Heart left ventricle (tissue), 16 donors: ENCODE measurements around the gene COL20A1. TPM values are rescaled to one million over a fixed set of nuclear protein-coding genes. Genes with fewer than 3 reads are reported as not detected.

Experiments
- ATAC-seq, 4 donors: fragments of 200-7000 bp; cut with Tn5 transposase; one replicate each; pipeline ENCODE4 v1.9.1; 2020 to 2022; ENCODE audit warnings: moderate library complexity in 4 of 4, mild to moderate bottlenecking in 3 of 4, moderate number of reproducible peaks in 1 of 4
- DNase-seq, 5 donors: peaks; one replicate each; pipeline ENCODE4 v3.0.0-alpha.2; 2020
- H3K27ac ChIP-seq, 12 donors: fragments of 200-600 bp; sonication (generic) in 4 of 12; one replicate each; pipeline versions ENCODE4 v1.5.0 to v1.8.0; 2016 to 2022; ENCODE audit warnings: mild to moderate bottlenecking in 2 of 12
- H3K27me3 ChIP-seq, 9 donors: fragments of 200-600 bp; sonication (generic) in 2 of 9; one replicate each; pipeline versions ENCODE4 v1.5.1 to v1.8.0; 2016 to 2022; ENCODE audit warnings: mild to moderate bottlenecking in 3 of 9
- H3K36me3 ChIP-seq, 9 donors: fragments of 200-600 bp; sonication (generic) in 2 of 9; one replicate each; pipeline versions ENCODE4 v1.5.0 to v1.8.0; 2018 to 2022; ENCODE audit warnings: mild to moderate bottlenecking in 2 of 9
- H3K4me1 ChIP-seq, 12 donors: fragments of 200-600 bp; sonication (generic) in 4 of 12; one replicate each; pipeline versions ENCODE4 v1.5.0 to v1.8.0; 2016 to 2022; ENCODE audit warnings: mild to moderate bottlenecking in 3 of 12
- H3K4me3 ChIP-seq, 12 donors: fragments of 200-600 bp; sonication (generic) in 4 of 12; one replicate each; pipeline versions ENCODE4 v1.5.0 to v1.8.0; 2017 to 2022; ENCODE audit warnings: mild to moderate bottlenecking in 9 of 12, moderate library complexity in 4 of 12
- H3K9me3 ChIP-seq, 12 donors: fragments of 200-600 bp; sonication (generic) in 4 of 12; one replicate each; pipeline versions ENCODE4 v1.5.0 to v1.8.0; 2016 to 2022; ENCODE audit warnings: mild to moderate bottlenecking in 1 of 12
- POLR2A ChIP-seq, 2 donors: fragments of 450-650 bp; IDR thresholded peaks; one replicate each; pipeline ENCODE4 v1.6.1; 2017; ENCODE audit warnings: antibody characterized with exemption in 2 of 2, mild to moderate bottlenecking in 2 of 2, moderate library complexity in 2 of 2
- WGBS, 4 donors: extraction: QIAGEN DNeasy Blood & Tissue Kit in 2 of 4; methylation state at CpG; one replicate each; pipeline versions ENCODE4 v1.1.5 to v1.1.7; 2013 to 2018; 5-methylcytosine and 5-hydroxymethylcytosine counted together
- intact Hi-C, 10 donors: fragments of 100-400 bp; cut with DNase I; formaldehyde crosslinking; loops; one replicate each; pipeline versions ENCODE4 v1.11.1 to v1.14.2; 2022
- polyA plus RNA-seq, 2 donors: library from polyadenylated mRNA; stranded (reverse); fragments of 200-250 nt; gene quantifications; one replicate each; pipeline ENCODE4 v1.2.3, GENCODE V29; 2013
- total RNA-seq, 9 donors: library from RNA; depleted of rRNA in 2 of 9; stranded (reverse); fragments of >200 nt in 2 of 9; fragmentation: NEBNext Ultra II Directional in 3 of 9; extraction: Animal tissue kit (Norgen Biotek cat#: 25700) in 3 of 9; gene quantifications; one replicate each; pipeline versions ENCODE4 v1.1.0 to v1.2.4, GENCODE V29; 2016 to 2023
- TF ChIP-seq, protein P1 (sequence below), 12 donors: fragments of 200-600 bp; sonication (generic) in 4 of 12; IDR thresholded peaks; one replicate each; pipeline versions ENCODE4 v1.5.0 to v1.8.0; 2018 to 2022; ENCODE audit warnings: antibody characterized with exemption in 12 of 12, mild to moderate bottlenecking in 5 of 12
- donor health status: ischemic (EF 13 %, LVEDD 7.1; RV severe dilation, severe dysfunction).
- donor health status: healthy with polysubstance abuse.
- donor health status: DM: no; HTN: yes; CAD: no.
- donor health status: DM: no; HTN: no; CAD: no.
- donor health status: ischemic (EF 25% LVEDD 6.9; RV normal size, moderate dysfunction).
- donor health status: ischemic (EF 25% LVEDD 5.7; RV mildly dilated, moderate dysfunction).
- donor health status: healthy.
- donor health status: DM: yes; HTN: yes; CAD: no.
- donor health status: ischemic (EF 35%, LVEDD 5.7; RV mildly dilated, moderate dysfunction).
- donor health status: nonischemic (EF 11% LVEDD 7.7; RV severe dilation, severe dysfunction).
- donor health status: DM: yes; HTN: yes; CAD: no.
- donor health status: PGD.
- donor health status: ischemic (EF 29% LVEDD 5.4; RV normal size, mild dysfunction).
- donor health status: nonischemic (EF 23%, LVEDD 6.1; RV moderate dilation, normal function).

The COL20A1 gene
- total and polyA plus RNA-seq, 11 donors, result not detected

DNA sequence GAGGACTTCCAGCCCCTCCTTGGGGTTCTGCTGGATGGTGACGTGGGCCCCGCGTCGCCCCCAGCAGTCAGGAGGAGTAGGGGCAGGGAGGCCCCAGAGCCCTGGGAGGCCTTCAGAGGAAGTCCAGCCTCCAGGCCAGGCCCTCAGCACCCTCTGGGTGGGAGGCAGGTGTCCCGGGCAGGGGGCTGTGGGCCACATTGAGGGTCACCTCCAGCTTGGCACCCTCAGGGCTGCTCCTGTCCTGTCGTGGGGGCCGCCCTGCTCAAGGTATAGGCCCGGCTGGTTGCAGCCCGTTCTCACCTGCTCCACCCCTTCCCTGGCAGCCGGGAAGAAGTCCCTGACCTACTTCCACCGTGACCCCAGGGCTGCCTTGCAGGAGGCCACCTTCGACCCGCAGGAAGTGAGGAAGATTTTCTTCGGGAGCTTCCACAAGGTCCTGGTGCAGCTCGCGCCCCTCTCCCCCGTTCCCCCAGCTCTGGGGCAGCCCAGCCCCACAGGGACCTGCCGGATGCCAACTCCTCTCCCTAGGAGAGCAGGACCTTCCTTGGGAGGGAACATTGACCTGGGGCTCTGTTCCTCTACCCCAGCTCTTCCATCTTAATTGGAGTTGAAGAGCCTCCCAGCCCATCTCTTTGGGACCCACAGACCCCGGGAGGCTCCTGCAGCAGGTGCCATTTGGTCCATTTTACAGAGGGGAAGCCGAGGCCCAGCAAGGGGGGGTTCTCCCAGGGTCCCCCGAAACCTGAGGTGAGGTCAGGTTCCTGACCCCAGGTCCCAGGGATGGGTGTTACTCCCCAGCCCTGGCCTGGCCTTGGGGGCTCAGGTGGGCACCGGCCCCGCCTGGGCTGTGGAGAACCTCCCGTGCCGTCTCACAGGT is 26.4 kb downstream of the COL20A1 start:
- peaks cover 0 to 33% (median 0%) of the 10 kb centered on the region in 9 donors for H3K27me3 ChIP-seq
- 74 to 83% (median 81%) methylated on average over 20 to 25 of the region's 25 CpGs for WGBS, 4 donors
- no peaks in the 10 kb centered on the region for H3K9me3 ChIP-seq
- H3K27ac ChIP-seq, result no peak overlapping the region
- DNase-seq, result peak in 3 of 5 donors; percentile 17 to 54 (median 17)
- no peaks in the 10 kb centered on the region for H3K36me3 ChIP-seq
- TF ChIP-seq POLR2A (IDR thresholded peaks at IDR 0.05), result no peak
- TF ChIP-seq, protein P1, sequence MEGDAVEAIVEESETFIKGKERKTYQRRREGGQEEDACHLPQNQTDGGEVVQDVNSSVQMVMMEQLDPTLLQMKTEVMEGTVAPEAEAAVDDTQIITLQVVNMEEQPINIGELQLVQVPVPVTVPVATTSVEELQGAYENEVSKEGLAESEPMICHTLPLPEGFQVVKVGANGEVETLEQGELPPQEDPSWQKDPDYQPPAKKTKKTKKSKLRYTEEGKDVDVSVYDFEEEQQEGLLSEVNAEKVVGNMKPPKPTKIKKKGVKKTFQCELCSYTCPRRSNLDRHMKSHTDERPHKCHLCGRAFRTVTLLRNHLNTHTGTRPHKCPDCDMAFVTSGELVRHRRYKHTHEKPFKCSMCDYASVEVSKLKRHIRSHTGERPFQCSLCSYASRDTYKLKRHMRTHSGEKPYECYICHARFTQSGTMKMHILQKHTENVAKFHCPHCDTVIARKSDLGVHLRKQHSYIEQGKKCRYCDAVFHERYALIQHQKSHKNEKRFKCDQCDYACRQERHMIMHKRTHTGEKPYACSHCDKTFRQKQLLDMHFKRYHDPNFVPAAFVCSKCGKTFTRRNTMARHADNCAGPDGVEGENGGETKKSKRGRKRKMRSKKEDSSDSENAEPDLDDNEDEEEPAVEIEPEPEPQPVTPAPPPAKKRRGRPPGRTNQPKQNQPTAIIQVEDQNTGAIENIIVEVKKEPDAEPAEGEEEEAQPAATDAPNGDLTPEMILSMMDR (IDR thresholded peaks at IDR 0.05), result no peak
- no peak for ATAC-seq
- H3K4me1 ChIP-seq, result no peaks in the 10 kb centered on the region
- no peak overlapping the region for H3K4me3 ChIP-seq
- intact Hi-C loops, result no loop called here

DNA sequence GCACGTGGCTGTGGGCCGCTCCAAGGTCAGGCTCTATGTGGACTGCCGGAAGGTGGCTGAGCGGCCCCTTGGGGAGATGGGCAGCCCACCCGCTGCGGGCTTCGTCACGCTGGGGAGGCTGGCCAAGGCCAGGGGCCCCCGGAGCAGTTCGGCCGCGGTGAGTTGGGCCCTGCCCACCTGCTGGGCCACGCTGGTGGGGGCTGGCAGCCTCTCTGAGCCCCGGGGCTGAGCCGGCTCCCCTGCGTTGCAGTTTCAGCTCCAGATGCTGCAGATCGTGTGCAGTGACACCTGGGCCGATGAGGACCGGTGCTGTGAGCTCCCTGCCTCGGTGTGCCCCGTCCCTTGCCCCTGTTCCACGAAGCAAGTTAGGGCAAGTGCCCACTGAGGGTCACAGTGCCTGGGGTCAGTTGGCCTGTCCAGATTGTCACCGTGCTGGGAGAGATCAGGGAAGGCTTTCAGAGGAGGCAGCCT is 27.1 kb downstream of the COL20A1 start:
- ATAC-seq, result no peak

DNA sequence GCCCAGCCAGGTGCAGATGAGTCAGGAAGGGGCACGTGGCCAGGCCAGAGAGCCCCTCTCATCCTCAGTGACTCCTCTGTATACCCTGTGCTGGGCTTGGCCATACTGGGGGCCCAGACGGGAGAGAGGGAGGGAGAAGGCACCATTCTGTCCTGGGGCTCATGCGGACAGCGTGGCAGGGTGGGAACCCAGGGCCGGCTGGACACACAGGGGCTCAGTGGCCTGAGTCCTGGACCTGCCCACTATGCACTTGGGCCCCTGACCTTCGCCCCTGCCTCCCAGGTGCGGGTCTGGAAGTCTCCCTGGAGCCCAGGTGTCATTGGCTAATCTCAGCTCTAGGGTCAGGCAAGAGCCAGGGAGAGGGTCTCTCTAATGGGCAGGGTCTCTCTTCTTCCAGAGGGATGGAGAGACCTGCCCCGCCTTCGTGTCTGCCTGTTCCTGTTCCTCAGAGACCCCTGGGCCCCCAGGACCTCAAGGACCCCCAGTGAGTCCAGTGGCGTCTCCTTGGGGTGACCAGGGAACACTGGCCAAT is 27.7 kb downstream of the COL20A1 start:
- no peaks in the 10 kb centered on the region for H3K9me3 ChIP-seq
- H3K27ac ChIP-seq, result no peak overlapping the region
- no peaks in the 10 kb centered on the region for H3K4me1 ChIP-seq
- H3K36me3 ChIP-seq, result no peaks in the 10 kb centered on the region
- 71 to 81% (median 78%) methylated on average over 9 to 10 of the region's 10 CpGs for WGBS, 4 donors
- TF ChIP-seq POLR2A (IDR thresholded peaks at IDR 0.05), result no peak
- TF ChIP-seq, protein P1 (IDR thresholded peaks at IDR 0.05), result no peak
- ATAC-seq (no peak), DNase-seq (peak in 4 of 5 donors; percentile 14 to 37 (median 17))
- H3K27me3 ChIP-seq, result peaks cover 0 to 33% (median 0%) of the 10 kb centered on the region in 9 donors
- intact Hi-C loops, result no loop called here
- H3K4me3 ChIP-seq, result no peak overlapping the region

More for the DNA sequence above, 27.1 kb downstream of the COL20A1 start:
- no peaks in the 10 kb centered on the region for H3K36me3 ChIP-seq
- intact Hi-C loops, result no loop called here
- TF ChIP-seq, protein P1 (IDR thresholded peaks at IDR 0.05), result no peak
- no peak for TF ChIP-seq POLR2A (IDR thresholded peaks at IDR 0.05)
- no peaks in the 10 kb centered on the region for H3K4me1 ChIP-seq
- DNase-seq, result peak in 4 of 5 donors; percentile 9 to 49 (median 20)
- no peak overlapping the region for H3K27ac ChIP-seq
- no peaks in the 10 kb centered on the region for H3K9me3 ChIP-seq
- H3K4me3 ChIP-seq, result no peak overlapping the region
- peaks cover 0 to 33% (median 0%) of the 10 kb centered on the region in 9 donors for H3K27me3 ChIP-seq
- 84 to 91% (median 85%) methylated on average over 16 to 23 of the region's 23 CpGs for WGBS, 4 donors

DNA sequence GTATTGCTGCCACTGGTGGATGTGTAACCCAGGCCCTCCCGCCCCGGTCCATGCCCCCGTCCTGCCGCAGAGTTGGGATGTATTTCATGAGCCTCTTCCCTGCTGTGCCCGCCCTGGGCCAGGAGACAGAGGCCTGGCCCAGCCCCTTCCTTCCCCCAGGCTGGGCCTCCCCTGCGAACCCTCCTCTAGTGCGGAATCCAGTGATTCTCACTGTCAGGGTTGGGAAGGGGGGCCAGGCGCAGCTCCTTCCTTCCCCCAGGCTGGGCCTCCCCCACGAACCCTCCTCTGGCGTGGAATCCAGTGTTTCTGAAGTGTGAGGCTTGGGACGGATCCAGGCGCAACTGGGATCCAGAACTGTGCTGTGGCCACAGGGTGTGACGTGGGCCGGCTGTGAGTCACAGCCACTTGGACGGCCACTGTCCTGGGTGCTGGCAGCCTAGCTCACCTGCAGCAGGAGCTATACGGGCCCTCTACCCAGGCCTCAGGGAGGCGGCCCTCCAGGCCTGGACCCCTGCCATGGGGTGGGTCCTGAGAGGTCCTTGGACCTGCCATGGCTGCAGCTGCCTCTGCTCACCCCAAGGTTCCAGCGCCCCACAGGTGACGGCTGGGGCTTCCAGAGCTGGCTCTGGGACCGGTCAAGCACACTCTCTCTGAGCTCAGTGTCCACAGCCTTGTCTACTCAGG is 28.3 kb downstream of the COL20A1 start:
- ATAC-seq (peak in 3 of 4 donors; percentile 60 to 88 (median 72)), DNase-seq (peak; percentile 46 to 78 (median 74))
- TF ChIP-seq, protein P1 (IDR thresholded peaks at IDR 0.05), result no peak
- no peak for TF ChIP-seq POLR2A (IDR thresholded peaks at IDR 0.05)
- peaks cover 0 to 33% (median 0%) of the 10 kb centered on the region in 9 donors for H3K27me3 ChIP-seq
- H3K36me3 ChIP-seq, result no peaks in the 10 kb centered on the region
- H3K4me3 ChIP-seq, result no peak overlapping the region
- 48 to 63% (median 58%) methylated on average over 10 to 20 of the region's 20 CpGs for WGBS, 4 donors
- no peaks in the 10 kb centered on the region for H3K4me1 ChIP-seq
- no peak overlapping the region for H3K27ac ChIP-seq
- intact Hi-C loops, result no loop called here
- no peaks in the 10 kb centered on the region for H3K9me3 ChIP-seq
